Activated CD8-positive, alpha-beta memory T cell treated with anti-CD3 and anti-CD28 coated beads for 36 hours (primary cell): ENCODE data around the gene ARHGAP12. TPM values are rescaled to one million over a fixed set of nuclear protein-coding genes. Genes with fewer than 3 reads are reported as not detected.

ENCODE experiments used
- CTCF ChIA-PET: fragments of 350-600 bp; sonication (Branson Sonifier 250); formaldehyde crosslinking; loops from one replicate; lab custom pipeline; 2021; ENCODE audit warnings: antibody characterized with exemption; lab: Charles Lee
- POLR2A ChIA-PET: fragments of 350-600 bp; sonication (Branson Sonifier 250); formaldehyde crosslinking; loops from one replicate; lab custom pipeline; 2021; ENCODE audit warnings: antibody characterized with exemption; lab: Charles Lee
- total RNA-seq, 2 experiments: library from RNA; stranded (reverse); gene quantifications; one replicate each; pipeline ENCODE4 v1.2.3, GENCODE V29; 2021

ARHGAP12 gene
- total RNA-seq, 2 experiments from 2014 or later = 2.7 to 3.2 TPM

DNA sequence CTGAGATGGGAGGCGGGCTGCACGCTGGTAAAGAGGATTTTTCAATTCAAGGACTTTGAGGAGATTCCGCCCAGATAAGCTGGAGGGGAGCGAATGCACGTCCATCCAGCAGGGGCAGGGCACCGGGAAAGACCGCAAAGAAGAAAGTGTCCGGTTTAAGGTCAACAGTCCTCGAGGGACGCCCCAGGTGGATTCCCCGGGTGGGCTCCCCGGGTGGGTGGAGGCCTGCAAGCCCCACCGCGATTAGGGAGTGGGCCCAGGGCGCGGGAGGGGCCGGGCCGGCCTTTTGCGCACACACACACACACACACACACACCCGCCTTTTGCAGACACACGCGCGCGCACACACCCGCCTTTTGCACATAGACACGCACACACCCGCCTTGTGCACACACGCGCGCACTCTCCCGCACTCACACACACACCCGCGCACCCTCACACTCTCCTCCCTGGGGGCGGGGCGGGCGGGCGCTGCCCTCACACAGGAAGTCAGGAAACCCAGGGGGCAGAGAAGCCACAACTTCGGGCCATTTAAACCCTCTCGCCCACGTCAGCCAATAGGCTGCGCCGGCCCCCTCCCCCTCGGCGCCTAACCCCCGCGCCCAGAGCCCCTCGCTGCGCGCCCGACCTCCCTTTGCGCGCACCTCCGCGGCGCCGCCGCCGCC, 615 bp downstream of the ARHGAP12 start:
- POLR2A ChIA-PET = no interaction called here

DNA sequence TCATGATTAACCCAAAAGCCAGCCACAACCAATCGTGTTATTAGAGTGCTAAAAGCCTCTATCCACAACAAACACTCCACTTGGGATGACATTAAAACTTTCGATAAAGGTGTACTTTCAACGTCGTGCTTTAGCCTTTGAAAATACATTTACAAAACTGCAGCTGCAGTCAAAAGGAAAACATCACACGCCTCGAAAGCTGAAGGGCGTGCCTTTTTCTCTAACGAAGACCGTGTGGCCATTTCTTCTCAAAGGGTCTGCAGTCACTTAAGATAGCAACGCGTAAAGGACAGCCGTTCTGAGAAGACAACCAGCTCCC, 1.1 kb downstream of the ARHGAP12 start:
- ChIA-PET CTCF (no interaction called here), POLR2A (no interaction called here)

More for the DNA sequence above, 615 bp downstream of the ARHGAP12 start:
- CTCF ChIA-PET = no interaction called here

DNA sequence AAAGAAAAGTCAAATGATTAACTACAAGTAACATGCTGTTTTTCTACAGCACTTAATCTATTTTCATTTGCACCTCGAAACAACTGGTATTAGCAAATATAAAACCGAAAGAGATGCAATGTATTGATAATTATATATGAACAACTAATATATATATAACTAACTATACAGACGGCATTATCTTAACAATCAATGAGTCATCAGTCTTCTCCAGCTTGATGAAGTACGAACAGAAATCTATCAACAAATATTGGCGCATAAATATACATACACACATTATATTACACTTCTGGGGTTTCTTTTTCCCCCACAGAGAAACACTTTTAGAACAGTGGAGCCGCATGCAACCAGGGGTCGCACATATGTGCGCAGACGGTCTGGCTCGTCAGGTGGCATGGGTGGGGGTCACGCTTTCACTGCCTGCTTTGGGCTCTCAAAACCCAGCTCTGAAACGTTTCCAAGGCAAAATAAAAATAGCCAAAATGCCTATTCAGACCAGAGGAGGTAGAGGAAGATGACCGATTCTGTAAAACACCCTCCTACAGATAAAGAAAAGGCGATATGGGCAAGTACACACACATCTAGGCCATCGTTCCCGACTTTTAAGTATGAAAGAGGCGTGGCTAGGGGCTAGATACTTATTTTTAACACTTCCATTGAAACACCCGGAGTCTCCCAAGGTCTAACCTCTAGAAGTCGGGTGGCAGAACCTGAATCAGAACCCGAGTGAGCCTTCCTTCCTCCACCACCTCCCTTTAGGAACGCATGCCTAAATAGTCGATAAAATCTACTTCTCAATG, 1.7 kb downstream of the ARHGAP12 start:
- ChIA-PET POLR2A (no interaction called here), CTCF (no interaction called here)

DNA sequence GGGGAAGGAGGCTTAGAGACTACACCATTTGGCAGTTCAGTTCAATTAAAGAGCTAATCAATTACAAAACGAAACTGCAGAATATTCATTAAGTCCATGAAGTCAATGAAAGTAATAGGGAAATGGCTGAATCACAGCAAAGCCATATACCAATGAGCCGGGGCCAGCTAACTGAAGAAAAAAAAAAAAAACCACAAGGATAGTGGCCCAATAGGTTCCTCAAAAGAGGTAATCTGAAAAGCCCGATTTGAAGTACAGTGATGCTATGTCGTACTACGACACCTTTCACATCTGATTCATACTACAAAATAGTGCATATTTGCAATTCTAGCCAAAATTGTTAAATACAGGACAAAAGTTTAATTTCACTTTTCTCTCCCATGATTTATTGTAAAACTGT, 2.5 kb downstream of the ARHGAP12 start:
- ChIA-PET CTCF (interaction anchor here (0.7 kb wide), 1 partner anchor 20 kb away, joined by 3 read pairs; no protein-coding TSS in a partner anchor), POLR2A (interaction anchor here (0.6 kb wide), 1 partner anchor 1238 kb away, joined by 3 read pairs; no protein-coding TSS in a partner anchor)

DNA sequence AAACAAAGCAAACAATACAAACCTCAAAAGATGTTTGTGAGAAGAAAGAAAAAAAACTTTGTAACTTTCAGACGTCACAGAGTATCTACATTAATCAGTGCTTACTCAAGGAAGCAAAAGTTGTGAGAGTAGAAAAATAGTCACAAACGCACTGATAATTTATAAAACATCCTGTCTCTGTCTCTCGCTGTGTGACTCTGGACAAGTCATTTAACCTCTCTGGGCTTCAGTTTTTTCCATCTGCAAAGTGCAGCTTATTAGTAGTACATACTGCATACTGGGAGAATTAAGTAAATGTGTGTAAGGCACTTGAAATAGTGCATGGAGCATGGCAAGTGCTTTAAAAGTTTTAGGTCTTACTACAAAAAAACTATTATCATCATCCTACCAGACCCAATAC, 3.8 kb downstream of the ARHGAP12 start:
- ChIA-PET CTCF (no interaction called here), POLR2A (no interaction called here)

DNA sequence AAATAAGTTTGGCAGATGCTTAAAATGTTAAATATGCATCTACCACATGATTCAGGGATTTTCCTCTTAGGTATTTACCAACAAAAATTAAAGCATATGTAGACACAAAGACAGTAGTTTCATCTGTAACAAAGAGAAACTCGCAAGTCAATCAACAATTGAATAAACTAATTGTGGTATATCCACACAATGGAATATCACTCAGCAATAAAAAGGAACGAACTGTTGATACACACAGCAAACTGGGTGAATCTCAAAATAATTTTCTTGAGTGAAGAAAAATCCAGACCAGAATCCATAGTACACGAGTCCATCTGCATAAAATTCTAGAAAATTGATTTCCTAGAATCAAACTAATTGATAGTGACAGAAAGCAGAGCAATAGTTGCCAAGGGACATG, 5.2 kb downstream of the ARHGAP12 start:
- CTCF ChIA-PET = no interaction called here
- POLR2A ChIA-PET = no interaction called here

DNA sequence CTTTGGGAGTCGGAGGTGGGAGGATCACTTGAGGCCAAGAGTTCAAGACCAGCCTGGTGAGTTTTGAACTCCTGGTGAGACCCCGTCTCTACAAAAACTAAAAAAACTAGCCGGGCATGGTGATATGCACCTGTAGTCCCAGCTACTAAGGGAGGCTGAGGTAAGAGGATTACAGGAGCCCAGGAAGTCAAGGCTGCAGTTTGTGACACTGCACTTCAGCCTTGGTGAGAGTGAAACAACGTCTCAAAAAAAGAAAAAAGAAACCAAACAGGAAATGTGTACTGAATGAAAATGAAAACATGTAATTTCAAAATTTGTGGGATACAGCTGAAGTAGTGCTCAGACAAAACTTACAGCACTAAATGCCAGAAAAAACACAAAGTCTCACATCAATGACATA, 7.6 kb downstream of the ARHGAP12 start:
- CTCF ChIA-PET = interaction anchor here (1.2 to 1.3 kb wide), 2 partner anchors 10 to 59 kb away, joined by 3 read pairs; no protein-coding TSS in a partner anchor
- POLR2A ChIA-PET = no interaction called here

DNA sequence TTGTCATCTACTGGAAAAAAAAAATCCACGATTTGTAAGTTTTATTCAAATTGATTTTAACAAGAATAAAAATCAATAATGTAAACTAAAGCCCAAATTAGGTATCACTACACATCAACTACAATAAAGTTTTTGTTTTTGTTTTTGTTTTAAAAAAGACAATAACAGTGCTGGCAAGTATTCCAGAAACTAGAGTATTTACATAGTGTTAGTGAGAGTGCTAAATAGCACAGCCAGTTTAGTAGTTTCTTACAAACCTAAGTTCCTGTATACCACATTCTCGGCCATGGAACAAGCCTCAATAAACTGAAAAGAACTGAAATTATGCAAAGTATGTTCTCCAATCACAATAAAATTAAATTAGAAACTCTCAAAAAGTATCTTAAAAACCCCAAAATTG, 8.1 kb downstream of the ARHGAP12 start:
- POLR2A ChIA-PET = no interaction called here
- CTCF ChIA-PET = interaction anchor here (1.2 to 1.3 kb wide), 2 partner anchors 10 to 59 kb away, joined by 3 read pairs; no protein-coding TSS in a partner anchor

DNA sequence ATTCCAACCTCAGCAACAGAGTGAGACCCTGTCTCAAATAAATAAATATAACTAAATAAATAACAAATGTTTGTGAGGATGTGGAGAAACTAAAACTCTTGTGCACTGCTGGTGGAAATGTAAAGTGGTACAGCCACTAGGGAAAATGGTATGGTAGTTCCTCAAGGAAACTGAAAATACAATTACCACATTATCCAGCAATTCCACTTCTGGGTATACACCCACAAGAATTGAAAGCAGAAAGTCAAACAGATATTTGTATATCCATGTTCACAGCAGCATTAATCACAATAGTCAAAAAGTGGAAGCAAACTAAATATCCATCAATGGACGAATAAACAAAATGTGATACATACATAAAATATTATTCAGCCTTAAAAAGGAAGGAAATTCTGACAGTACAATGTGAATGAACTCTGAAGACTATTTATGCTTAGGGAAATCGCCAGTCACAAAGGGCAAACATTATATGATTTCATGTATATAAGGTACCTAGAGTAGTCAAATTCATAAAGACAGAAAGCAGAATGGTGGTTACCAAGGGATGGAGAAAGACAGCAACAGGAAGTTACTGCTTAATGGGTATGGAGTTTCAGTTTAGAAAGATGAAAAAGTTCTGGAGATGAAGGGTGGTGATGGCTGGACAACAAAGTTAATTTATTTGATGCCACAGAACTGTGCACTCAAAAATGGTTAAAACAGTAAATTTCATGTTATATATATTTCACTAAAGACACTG, 9.8 kb downstream of the ARHGAP12 start:
- CTCF ChIA-PET = no interaction called here

DNA sequence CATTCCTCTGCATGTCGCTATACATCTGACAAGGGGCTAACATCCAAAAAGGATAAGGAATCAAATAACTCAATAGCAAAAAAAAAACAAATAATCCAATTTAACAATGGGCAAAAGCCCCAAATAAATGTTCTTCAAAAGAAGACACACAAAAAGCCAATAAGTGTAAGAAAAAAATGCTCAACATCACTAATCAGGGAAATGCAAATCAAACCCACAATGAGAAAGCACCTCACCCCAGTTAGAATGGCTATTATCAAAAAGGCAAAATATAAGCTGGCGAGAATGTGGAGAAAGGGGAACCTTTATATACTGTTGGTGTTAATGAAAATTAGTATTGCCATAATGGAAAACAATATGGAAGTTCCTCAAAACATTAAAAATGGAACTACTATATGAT, 14.3 kb downstream of the ARHGAP12 start:
- ChIA-PET POLR2A (no interaction called here), CTCF (no interaction called here)

More for the DNA sequence above, 9.8 kb downstream of the ARHGAP12 start:
- POLR2A ChIA-PET = interaction anchor here (0.6 kb wide), 1 partner anchor 37 kb away, joined by 5 read pairs; no protein-coding TSS in a partner anchor

DNA sequence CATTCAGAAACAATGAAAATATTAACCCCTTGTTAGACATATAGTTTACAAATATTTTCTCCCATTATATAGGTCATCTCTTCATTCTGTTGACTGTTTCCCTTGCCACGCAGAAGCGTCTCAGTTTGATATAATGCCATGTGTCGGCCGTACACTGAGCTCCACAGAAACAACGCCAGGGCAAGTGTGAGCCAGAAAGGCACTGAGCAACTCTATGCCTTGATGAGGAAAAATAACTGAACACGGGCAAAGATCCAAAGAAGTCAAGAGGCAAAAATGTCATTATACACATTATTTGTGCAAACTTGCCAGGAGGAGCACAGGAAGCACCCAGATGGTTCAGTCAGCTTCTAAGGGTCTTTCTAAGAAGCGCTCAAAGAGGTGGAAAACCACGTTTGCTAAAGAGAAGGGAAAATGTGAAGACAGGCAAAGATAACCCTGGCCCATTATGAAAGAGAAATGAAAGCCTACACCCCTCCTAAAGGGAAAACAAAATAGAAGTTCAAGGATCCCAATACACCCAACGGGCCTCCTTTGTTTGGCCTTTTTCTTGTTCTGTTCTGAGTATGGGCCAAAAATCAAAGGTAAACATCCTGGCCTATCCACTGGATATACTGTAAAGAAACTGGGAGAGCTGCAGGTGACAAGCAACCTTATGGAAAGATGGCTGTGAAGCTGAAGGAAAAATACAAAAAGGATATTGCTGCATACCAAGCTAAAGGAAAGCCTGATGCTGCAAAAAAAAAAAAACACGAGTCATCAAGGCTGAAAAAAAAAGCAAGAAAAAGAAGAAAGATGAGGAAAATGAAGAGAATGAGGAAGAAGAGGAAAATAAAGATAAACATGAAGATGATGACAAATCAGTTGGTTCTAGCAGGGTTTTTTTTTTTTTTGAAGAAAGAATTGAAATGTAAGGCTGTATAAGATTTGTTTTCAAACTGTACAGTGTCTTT, 15.5 kb downstream of the ARHGAP12 start:
- CTCF ChIA-PET = no interaction called here
- POLR2A ChIA-PET = no interaction called here

DNA sequence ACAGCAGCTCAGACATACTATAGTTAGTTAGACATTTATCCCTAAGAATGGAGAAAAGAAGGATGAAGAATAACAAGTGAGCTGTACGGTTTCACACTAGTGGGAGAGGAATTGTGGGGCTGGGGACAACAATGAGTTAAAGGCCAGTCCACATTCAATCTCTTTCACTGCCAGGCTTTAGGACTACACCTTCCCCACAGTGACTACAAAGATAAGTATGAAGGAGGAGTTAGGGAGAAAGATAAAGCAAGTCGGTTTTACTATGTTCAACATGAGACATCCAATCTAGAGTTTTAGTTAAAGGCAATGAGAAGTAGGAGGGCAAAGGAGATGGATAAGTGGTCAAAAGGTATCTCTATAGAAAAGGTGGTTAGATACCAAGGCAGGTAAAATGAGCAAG, 16.3 kb downstream of the ARHGAP12 start:
- POLR2A ChIA-PET = interaction anchor here (0.6 kb wide), 1 partner anchor 69 kb away, joined by 4 read pairs; no protein-coding TSS in a partner anchor
- CTCF ChIA-PET = no interaction called here

DNA sequence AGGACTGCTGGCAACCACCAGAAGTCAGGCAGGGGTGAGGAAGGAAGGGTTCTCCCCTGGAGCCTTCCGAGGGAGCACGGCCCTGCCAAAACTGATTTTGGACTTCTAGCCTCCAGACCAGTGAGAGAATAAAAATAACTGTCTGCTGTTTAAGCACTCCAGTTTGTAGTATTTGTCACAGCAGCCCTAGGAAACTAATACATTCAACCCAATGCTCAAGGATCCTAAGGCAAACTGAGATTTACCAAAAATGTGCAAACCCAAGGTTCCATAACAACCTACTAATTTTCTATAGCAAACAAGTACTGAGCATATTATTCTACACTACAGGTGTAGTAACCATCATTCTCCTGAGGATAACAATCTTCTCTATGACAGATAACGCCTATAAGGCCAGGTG, 18.6 kb downstream of the ARHGAP12 start:
- ChIA-PET CTCF (no interaction called here), POLR2A (no interaction called here)

DNA sequence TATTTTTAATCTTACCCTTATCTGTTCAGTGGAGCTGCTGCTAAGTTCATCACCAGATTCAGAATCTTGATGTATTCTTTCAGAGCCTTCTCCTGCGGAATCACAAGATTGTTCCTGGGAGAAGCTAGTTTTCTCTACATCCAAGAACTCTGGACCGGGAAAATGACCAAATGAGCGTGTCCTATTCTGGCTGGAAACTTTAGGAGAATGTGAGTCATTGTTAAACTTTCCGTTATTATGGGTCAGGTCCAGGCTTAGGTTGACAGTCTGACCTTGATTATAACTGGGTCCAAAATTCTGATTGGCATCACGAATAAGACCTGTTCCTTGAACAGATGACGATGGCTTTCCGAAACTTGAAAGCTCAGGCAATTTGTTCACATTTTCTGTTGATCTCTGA, 20.5 kb downstream of the ARHGAP12 start:
- ChIA-PET POLR2A (no interaction called here), CTCF (interaction anchor here (1.0 kb wide), 1 partner anchor 12 kb away, joined by 3 read pairs; no protein-coding TSS in a partner anchor)

DNA sequence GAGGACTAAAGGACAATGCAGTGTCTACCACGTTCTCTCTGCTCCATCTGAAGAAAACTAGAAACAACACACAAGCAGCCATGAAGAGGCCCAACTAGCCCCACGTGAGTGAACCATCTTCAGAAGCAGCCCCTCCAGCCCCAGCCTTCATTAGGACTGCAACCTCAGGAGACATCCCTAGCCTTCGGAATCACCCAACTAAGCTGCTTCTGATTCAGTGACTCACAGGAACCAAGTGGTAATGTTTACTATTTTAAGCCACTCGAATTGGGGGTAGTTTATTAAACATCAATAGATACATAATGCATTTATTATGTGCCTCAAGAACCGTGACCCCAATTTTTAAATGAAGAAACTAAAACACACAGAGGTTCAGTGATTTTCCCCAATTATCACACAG, 22.6 kb downstream of the ARHGAP12 start:
- POLR2A ChIA-PET = no interaction called here
- CTCF ChIA-PET = interaction anchor here (0.6 kb wide), 1 partner anchor 40 kb away, joined by 4 read pairs; no protein-coding TSS in a partner anchor

DNA sequence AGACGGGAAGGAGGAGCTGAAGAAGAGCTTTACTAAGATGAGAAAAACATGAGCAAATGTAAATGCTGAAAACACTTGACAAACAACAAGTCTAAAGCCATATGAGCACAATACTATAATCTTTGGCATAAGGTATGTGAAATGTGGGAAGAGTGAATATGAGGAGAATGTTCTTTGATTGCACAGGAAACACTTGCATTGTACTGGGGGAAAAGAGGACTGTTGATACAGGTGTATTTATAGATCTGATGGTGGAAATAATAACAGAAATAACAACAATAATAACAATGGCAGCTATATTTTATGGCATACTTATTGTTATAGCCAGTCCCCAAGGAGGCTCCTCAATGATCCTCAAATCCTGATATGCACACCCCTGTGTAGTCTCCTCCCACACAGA, 23.0 kb downstream of the ARHGAP12 start:
- ChIA-PET POLR2A (interaction anchor here (0.7 kb wide), 1 partner anchor 43 kb away, joined by 3 read pairs; no protein-coding TSS in a partner anchor), CTCF (interaction anchor here (0.6 kb wide), 1 partner anchor 41 kb away, joined by 4 read pairs; no protein-coding TSS in a partner anchor)

DNA sequence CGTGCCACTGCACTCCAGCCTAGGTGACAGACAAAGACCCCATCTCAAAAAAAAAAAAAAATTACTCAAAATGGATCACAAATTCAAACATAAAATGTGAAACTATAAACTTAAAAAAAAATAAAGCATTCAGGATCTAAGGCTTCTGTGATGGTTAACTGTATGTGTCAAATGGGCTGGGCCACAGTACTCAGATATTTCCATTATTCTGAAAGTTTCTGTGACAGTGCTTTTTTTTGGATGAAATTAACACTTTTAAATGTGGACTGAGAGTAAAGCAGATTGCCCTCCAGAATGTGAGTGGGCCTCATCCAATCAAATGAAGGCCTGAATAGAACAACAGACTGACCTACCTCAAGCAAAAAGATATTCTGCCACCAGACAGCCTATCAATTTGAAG, 26.0 kb downstream of the ARHGAP12 start:
- ChIA-PET CTCF (no interaction called here), POLR2A (no interaction called here)

DNA sequence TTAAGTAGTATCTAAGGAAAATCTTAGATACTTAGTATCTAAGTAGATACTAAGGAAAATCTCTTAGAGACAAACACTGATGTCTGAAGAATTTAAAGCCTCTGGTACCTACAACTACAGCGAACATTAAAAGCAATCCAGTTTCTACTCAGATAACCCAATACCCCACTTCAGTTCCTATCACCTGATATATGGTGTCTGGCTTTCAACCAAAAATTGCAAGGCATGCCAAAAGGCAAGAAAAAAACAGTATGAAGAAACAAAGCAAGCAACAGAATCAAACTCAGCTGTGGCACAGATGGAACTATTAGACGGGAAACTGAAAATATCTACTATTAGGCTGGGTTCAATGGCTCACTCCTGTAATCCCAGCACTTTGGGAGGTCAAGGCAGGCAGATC, 31.1 kb downstream of the ARHGAP12 start:
- CTCF ChIA-PET = no interaction called here
- POLR2A ChIA-PET = no interaction called here

DNA sequence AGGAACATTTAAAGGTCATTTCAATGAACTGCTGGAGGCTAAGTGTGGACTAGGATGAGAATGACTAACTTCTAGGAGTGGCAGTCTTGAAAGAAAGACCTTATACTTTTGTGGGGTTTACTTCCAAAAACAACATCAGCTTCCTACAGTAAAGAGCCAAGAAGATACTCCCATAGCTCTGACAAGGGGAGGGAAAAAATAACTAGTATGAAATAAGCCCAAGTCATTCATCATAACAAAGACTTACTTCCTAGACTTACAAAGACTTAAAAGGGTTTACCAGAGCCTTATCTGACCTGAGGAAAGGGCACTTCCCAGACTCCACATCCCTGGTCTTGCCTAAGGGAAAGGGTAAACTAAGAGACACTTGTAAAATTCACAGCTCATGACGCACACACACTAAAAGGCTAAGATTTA, 31.7 kb downstream of the ARHGAP12 start:
- CTCF ChIA-PET = no interaction called here
- POLR2A ChIA-PET = no interaction called here
